HG03039 (cell line): ENCODE results near the gene PWWP2B.

ENCODE experiments used
- ATAC-seq: cut with Tn5 transposase; IDR thresholded peaks from one replicate; pipeline ENCODE4 v1.9.1; 2021; ENCODE audit warnings: mild to moderate bottlenecking, moderate library complexity; ENCODE audit not compliant: unreplicated experiment

Gene PWWP2B

DNA sequence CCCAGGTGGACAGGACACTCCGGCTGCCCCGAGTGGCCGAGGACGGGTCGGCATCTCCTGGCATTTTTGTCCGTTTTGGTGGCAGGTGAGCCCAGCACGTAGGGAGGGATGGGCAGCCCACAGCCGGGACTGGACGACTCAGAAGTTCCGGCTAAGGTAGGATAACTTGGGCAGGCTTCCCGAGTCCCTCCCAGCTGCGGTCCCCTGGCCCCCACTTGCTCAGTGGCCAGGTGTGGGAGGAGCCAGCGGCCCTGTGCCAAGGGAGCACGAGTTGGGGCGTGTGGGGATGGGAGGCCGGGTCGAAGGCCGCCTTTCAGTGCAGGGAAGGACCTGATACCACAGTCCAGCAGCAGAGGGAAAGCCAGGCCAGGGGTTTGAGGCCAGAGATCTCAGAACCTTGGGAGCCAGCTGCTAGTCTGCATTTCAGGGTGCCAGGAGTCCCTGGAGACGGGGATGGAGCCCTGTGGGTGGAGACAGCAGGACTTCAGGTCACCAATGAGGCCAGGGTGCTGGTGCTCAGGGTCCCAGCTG is 58.5 kb downstream of the PWWP2B start:
- ATAC-seq, result no peak

DNA sequence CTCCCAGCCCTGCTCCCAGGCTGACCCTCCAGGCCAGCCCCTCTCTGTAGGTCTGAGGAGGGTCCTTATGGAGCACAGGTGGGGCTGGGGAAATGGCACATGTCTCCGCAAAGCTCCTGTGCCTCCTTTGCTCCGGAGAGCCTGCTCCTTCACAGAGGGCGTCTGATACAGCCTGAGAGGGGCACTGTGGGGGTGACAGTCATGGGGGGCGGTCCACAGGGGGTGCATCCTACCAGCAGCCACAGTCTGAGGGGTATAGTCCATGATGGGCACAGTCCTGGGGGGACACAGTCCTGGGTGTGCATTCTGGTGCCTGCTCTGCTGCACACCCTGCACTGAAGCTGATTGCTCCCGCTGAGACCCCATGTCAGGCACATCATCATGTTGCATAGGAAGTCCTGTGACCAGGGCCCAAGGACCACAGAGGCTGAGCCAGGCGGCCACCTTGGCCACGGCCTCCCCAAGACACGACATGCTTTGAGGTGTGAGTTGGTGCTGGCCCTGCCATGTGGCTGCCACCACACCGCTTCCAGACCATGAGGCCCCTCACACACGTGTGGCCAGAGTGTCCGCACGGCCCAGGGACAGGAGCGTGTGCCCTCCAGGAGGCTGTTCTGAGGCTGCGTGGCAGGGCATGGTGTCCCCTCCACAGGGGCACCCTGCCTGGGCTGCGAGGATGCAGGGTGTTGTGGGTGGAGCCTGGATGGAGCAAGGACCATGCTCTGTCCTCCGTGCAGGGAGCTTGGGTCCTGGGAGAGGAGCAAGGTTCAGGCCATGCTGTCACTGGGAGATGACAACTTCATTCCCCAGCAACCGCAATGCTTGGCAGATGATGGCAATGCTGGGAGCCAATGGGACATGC is 59.2 kb downstream of the PWWP2B start:
- no peak for ATAC-seq

DNA sequence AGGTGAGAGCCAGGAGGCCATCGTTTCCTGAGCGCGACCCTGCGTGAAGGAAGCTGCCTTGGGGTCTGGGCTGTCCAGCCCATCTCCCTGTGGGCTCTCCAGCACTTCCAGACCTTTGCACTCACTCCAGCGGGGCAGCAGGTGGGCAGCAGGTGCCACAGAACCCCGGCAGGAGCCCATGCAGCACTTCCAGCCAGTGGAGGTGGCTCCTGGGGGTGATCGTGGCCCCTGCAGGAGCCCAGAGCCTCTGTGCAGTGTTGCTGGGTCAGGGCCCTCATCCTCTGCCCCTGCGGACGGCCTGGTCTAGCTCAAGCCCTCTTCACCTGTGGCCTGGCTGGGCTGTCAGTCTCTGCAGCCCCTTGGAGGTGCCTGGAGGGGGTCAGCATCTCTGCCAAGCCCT is 59.9 kb downstream of the PWWP2B start:
- no peak for ATAC-seq

- ATAC-seq, result no peak
Measured at GRCh38 chr10:132457328-132458070, 60.5 kb downstream of the PWWP2B start.

DNA sequence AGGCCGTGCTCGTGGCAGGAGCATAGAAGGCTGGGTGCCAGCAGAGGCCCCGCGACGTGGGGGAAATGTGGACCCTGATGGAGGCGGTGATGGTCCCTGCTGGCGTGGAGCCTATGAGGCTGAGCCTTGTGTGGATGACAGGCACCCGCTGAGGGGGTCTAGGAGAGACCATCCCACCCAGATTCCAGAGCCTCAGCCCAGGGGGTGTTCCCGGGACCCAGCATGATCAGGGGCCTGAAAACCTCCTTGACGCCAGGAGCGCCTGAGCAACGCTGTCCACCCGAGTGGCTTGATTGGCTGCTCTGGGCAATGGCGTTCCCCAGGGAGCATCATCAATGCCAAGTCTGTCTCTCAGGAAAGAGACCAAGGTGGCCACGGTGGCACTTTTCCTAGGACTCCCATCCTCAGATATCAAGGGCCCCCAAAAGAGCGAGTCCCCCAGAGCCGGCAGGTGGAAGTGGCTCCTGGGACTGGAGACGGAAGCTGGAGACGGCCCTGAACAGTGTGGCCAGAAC is 61.1 kb downstream of the PWWP2B start:
- no peak for ATAC-seq

DNA sequence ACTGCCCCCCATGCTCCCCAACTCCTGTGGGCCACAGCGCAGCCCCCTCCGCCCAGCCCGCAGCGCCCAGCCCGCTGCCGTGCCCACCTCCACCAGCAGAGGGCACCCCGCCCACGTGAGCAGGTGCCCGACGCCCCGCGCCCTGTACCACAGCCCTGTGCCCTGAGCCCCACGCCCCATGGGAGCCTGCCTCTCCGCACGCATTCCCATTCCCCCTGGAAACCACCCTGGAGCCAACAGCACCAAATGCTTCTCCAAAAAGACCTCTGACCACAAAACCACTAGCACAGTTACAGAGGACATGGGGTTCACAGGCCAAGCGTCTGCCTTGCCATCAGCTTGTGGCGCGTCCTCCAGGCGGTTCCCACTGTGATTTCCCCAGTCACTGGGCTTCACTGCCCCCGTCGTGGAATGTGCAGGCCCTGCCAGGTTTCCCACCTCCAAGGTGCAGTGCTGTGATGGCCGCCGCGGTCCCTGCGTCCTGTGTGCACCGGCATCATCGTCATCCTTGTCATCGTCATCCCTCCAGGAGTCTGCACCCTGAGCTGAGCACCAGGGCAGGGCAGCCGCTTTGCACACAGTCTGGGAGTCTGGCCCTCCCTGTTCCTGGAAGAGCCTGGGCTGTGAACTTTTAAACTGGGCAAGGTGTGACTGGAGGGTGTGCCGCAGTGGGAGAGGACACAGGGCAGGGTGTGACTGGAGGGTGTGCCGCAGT is 61.7 kb downstream of the PWWP2B start:
- no peak for ATAC-seq

- ATAC-seq, result no peak
Measured at GRCh38 chr10:132459301-132460003, 62.5 kb downstream of the PWWP2B start.

- no peak for ATAC-seq
Measured at GRCh38 chr10:132460071-132460470, 63.1 kb downstream of the PWWP2B start.

DNA sequence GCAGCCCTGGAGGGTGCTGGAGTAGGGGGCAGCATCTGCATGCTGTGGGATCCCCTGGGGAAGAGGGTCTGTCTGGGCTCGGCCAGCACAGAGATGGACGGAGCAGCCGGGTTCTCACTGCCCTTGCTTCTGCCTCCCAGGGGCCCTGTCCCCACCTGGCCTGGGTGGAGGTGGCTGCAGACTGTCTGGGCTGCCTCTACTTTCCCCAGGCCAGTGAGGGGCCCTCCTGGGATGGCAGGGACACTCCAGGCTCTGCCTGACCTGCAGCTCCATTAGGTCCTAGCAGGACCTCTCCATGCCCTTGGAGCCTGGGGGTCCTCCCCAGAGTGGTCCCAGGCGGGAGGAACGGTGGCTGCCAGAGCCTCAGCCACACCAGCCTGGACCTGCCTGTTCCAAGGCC is 63.7 kb downstream of the PWWP2B start:
- no peak for ATAC-seq

GRCh38 chr10:132461103-132461682 is 64.2 kb downstream of the PWWP2B start:
- ATAC-seq, result no peak

DNA sequence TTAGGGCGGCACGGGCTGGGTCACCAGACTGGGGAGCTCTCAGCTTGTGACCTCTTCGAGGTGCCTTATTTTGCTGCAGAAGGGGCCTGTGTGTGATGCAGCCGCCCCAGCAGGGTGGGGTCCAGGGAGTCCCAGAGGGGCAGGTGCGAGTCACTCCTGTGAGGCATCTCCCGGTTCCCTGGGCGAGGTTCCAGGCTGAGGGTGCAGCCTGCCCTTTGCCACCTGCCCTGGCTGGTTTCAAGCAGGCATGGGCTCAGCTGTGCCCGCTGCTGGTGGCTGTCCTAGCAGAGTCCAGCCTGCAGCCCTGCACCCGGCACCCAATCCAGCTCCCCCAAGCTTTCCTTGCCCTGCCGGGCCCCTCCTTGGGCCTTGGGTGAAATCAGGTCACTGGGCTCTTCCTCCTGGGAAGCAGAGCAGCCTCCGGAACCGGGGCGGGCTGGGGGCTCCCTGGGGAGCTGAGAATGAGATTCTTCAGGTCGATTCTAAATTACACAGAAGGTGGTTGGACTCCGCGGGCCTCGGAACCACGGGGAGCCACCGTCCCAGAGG is 64.8 kb downstream of the PWWP2B start:
- ATAC-seq, result no peak

GRCh38 chr10:132462463-132463332 is 65.7 kb downstream of the PWWP2B start:
- ATAC-seq, result no peak

DNA sequence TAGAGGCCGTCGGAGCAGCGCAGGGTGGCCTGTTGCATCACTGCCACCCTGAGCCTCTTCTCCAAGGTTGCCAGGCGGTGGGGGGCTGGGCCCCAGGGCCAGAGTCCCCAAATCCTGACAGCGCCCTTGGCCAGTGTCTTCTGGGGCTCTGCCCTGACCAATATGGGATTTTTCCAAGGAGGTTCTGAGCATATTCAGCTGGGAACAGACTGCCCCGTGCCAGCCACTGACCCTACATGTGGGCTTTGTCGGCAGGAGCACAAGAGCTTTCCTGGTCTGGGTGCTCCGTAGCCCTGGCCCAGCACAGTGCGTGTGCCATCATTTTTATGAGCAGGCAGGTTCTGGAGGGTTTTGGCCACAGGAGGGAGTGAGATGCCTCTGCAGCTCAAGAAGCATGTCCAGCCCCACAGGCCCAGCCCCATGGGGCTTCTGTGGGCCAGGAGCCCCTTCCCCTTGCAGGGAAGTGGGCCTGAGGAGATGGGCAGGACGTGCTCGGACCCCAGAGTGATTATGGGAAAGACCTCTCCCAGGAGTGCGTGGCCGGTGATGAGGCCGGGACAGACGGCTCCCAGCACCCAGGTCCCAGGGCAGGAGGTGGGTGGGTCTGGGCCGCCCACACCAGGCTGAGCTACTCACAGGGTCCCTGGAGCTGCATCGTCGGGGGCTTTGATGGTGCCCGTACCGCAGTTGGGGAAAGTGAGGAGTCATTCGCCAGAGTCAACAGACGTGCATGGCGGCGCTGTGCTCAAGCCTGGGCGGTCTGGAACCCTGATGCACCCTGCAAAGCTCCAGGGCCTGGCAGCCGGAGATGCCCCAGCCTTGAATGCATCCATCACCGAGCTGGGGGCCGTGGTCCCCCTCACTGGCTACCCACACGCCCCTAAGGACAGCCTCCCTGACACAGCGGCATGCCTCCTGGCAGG is 66.6 kb downstream of the PWWP2B start:
- no peak for ATAC-seq

GRCh38 chr10:132464256-132465192 is 67.5 kb downstream of the PWWP2B start:
- ATAC-seq, result no peak

DNA sequence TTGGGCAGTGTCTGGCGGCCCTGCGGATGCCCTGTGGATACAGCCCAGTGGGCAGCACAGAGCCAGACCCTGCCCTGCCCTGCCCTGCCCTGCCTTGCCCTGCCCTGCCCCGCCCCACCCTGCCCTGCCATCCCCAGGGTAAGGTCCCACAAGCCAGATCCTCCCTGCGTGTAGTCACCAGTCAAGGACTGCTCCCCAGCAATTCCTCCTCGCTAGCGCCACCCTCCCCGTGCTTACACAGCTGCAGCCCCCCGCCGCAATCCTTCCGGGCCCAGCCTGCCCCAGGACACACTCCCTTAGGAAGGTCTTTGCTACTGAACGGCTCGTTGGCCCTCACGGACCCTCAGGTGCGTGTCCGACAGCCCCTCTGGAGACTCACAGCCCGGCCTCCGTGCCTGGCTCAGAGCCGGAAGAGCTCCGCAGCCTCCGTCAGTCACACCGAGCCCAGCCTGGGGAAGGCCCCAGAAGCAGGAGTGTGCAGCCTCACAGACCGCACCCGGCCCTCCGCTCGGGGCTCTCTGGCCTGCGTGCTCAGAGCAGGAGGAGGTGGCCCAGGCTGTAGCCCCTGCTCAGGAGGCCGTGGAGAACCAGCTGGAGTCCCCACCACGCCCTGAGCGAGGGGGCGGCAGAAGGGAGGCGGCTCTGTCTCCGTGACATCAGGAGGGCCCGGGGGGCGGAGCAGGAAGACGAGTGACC is 68.3 kb downstream of the PWWP2B start:
- ATAC-seq, result no peak

DNA sequence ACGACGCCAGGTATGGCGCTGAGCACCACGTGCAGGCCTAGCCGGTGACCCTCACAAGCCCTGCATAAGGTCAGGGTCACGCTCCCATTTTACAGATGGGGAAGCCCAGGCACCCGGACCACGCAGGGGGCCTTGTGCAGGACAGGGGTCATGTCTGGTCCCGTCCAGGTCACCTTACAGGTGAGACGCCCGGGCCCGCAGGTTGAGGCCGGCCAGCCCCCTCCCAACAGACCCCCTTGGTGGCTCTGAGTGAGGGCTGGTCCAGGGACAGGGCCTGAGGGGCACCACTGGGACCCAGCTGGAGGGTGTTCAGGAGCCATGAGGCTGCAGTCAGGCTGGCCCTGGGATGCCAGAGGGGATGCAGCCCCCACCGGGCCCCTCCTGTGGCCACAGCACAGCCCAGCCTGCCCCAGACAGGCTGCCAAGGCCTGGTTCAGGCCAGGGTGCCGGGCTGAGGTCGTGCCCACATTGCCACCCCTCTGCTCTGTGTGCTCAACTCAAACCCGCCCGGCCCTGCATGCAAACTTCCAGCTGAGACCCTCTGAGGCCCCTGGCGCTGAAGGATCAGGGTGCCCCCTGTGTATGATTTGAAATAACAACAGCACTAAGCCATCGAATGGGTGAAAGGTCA is 69.0 kb downstream of the PWWP2B start:
- no peak for ATAC-seq
